Activated CD8-positive, alpha-beta memory T cell treated with anti-CD3 and anti-CD28 coated beads for 36 hours (primary cell): Measurements from ENCODE around the gene CSE1L. TPM values are rescaled to one million over a fixed set of nuclear protein-coding genes. Genes with fewer than 3 reads are reported as not detected.
"Not testable (repeated sequence)": the region's sequence is repeated elsewhere in the genome, so short reads cannot be mapped to it uniquely, and the experiment has no call there.

Source experiments
- CTCF ChIA-PET: fragments of 350-600 bp; sonication (Branson Sonifier 250); formaldehyde crosslinking; loops from one replicate; lab custom pipeline; 2021; ENCODE audit warnings: antibody characterized with exemption; lab: Charles Lee
- POLR2A ChIA-PET: fragments of 350-600 bp; sonication (Branson Sonifier 250); formaldehyde crosslinking; loops from one replicate; lab custom pipeline; 2021; ENCODE audit warnings: antibody characterized with exemption; lab: Charles Lee
- total RNA-seq, 2 experiments: library from RNA; stranded (reverse); gene quantifications; one replicate each; pipeline ENCODE4 v1.2.3, GENCODE V29; 2021

CSE1L gene, protein sequence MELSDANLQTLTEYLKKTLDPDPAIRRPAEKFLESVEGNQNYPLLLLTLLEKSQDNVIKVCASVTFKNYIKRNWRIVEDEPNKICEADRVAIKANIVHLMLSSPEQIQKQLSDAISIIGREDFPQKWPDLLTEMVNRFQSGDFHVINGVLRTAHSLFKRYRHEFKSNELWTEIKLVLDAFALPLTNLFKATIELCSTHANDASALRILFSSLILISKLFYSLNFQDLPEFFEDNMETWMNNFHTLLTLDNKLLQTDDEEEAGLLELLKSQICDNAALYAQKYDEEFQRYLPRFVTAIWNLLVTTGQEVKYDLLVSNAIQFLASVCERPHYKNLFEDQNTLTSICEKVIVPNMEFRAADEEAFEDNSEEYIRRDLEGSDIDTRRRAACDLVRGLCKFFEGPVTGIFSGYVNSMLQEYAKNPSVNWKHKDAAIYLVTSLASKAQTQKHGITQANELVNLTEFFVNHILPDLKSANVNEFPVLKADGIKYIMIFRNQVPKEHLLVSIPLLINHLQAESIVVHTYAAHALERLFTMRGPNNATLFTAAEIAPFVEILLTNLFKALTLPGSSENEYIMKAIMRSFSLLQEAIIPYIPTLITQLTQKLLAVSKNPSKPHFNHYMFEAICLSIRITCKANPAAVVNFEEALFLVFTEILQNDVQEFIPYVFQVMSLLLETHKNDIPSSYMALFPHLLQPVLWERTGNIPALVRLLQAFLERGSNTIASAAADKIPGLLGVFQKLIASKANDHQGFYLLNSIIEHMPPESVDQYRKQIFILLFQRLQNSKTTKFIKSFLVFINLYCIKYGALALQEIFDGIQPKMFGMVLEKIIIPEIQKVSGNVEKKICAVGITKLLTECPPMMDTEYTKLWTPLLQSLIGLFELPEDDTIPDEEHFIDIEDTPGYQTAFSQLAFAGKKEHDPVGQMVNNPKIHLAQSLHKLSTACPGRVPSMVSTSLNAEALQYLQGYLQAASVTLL
- 100 to 1,000 TPM; 168 to 171 TPM for total RNA-seq

DNA sequence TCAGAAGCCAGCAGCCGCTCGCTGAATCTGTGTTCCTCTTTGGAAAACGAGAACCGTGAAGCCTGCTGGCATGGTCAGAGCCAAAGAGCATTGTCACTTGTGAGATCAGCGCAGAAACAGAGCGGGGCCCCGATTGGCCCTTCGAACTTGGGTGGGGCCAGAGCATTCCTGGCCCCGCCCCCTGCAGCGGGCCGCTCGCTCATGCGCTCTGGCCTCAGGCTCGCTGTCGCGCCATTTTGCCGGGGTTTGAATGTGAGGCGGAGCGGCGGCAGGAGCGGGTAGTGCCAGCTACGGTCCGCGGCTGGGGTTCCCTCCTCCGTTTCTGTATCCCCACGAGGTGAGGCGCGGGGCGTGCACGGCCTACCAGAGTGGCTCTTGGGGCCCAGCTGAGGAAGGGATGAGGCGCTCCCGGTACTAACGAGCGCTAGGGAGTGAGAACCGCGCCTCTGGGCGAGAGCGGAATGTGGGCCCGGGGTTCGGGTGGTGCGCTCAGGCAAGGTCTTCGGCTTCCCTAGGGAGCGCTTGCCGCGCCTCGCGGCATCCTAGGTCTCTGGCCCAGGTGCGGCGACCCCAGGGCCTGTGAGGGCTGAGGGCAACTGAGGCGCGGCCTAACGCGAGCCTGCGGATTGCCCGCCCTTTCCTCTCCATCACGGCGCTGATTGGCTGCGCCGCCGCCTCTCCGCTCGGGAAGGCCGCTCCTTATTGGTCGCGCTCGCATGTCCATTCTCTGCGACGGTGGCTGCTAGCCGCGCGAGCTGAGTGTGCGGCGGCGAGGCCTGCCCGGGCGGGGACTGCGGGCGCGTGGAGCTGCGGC lies at the start of gene CSE1L:
Gene CSE1L, plus strand, starts transcription at position 226 of the 814 bp plus-strand sequence. CDS start 12,152 bp downstream, outside the sequence.
- POLR2A ChIA-PET: interaction anchor here (0.7 to 2.0 kb wide), 8 partner anchors 8 to 231 kb away, joined by 3 to 8 read pairs (median 4); partner anchors contain the start of genes PREX1 and ZNFX1
- CTCF ChIA-PET: interaction anchor here (1.0 to 1.3 kb wide), 2 partner anchors 9 to 13 kb away, joined by 3 to 4 read pairs; no protein-coding TSS in a partner anchor

DNA sequence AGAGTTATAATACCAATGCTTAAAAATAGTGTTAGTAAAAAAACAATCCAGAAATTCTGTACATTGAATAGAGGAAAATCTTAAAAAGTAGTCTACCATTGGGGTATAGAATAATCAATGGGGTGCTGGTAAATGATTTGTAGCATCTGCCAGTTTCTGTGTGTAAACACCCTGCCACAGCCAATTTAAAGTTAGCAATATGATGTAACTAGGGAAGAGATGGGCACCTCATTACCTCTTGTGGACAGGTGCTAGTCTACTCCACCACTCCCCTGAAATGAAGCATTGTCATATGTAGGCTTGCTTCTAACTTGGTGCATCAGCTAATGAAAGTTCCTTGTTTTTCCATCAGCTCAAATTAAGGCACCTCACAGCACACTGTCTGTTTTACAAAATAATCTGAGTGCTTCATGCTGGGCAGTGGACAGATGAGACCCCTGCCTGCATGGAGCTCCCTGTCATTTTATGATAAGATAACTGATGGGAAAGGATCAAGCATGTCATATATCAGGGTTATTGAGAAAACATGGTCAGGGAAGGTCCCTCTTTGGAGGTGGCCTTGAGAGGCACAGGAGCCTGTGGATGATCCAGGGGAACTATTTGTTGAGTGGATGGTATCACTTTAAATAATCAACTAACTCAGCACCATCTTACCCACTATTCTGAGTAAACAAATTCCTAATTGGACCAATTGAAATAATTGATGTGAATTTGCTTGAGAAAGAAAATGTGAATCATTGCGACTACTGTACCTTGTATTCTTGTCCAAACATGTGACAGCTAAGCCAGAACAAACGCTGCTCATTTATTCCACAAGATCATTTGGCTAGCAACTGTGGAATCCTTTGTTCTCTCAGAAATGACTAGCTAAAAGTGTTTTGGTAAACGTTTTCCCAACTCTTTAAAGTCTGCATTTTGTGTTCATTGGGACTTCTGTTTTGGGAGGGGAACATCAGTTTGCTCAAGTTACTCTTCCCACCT lies 45.9 kb upstream of the CSE1L start:
- POLR2A ChIA-PET: no interaction called here
- CTCF ChIA-PET: no interaction called here

DNA sequence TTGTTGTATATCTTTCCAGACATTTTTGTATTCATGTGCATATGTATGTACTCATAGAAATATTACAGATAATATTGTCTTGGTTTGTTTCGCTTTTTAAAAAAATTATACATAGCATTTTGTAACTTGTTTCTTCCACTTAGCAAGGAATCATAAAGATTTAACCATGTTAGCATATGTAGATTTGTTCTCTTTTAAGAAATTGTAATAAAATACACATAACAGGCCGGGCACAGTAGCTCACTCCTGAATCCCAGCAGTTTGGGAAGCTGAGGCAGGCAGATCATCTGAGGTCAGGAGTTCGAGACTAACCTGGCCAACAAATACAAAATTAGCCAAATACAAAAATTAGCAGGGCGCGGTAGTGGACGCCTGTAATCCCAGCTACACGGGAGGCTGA lies 44.4 kb upstream of the CSE1L start:
- POLR2A ChIA-PET: no interaction called here
- CTCF ChIA-PET: interaction anchor here (0.6 kb wide), 1 partner anchor 85 kb away, joined by 3 read pairs; no protein-coding TSS in a partner anchor

DNA sequence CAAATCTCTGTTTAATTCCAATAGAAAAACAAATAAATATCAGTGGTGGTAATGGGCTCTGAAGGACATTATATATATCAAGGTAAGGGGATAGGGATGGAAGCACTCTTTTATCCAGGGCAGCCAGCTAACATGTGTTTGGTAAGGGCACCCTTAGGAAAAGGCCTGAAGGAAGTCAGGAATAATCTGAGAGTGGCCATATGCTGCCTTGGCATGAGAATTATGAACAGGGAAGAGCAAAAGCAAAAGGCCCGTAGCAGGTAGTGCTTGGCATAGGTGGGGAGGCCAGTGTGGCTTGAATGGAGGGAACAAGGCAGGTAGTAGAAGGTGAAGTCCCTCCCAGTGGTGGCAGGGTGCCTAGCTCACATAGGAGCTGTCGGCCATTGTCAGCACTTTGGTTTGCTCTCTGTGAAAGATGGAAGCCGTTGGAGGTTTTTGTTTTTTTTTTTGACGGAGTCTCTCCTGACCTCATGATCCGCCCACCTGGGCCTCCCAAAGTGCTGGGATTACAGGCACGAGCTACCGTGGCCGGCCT lies 39.6 kb upstream of the CSE1L start:
- ChIA-PET POLR2A (no interaction called here), CTCF (no interaction called here)

DNA sequence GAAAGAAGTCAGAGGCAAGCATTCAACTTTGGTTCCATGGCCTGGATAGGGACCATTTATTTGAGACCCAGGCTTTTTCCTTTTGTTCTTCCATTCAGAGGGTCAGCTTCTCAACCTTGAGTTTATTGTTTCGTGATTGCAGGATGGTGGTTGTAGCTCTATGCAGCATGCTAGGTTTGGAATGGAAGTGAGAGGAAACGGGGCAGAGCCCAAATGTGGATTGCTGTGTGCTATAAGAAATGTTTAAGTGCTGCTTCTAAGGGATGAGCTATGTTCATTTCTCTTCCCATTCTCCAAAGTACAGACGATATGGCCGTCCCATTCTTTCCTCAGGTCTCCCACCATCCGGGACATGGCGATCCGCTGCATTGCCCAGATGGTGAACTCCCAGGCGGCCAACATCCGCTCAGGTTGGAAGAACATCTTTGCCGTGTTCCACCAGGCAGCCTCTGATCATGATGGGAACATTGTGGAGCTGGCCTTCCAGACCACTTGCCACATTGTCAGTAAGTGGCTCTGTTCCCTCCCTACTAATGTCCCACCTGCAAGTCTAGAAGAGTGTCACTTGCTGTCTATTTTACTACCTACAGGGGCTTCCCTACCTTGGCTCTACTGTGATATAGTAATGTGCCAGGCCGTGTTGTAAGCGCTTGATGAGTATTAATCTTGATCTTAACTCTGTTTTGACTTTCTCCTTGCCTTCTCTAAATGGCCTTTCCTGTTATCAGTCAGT lies 36.0 kb upstream of the CSE1L start:
- CTCF ChIA-PET: no interaction called here

DNA sequence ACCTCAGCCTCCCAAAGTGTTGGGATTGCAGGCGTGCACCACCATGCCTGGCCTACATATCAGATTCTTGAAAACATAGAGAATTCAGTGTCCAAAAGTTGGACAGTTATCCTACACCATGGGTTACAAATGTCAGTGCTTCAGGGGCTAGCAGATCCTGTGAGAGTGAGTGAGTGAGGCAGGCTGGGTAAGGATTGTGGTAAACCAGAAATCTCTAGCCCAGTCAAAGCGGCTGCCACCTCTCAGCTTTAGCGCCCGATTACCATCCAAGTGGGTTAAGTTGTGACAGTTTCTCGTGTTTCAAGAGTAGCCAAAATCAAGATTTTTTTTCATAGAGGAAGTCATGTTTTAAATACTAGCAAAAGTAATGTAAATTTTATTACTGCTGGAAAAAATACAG lies 21.9 kb upstream of the CSE1L start:
- ChIA-PET CTCF (no interaction called here), POLR2A (no interaction called here)

More for the DNA sequence above, 36.0 kb upstream of the CSE1L start:
- POLR2A ChIA-PET: no interaction called here

DNA sequence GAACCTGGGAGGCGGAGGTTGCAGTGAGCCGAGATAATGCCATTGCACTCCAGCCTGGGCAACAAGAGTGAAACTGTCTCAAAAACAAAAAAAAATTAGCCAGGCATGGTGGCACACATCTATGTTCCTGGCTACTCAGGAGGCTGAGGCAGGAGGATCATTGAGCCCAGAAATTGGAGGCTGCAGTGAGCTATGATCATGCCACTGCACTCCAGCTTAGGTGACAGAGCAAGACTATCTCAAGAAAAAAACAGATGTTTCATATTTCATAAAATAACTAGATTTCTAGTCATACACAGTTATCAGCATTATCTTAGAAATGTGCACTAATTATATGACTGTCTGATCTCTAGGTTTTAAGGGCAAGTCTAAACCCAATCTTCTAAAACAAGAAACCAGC lies 17.9 kb upstream of the CSE1L start:
- CTCF ChIA-PET, POLR2A ChIA-PET: not testable (repeated sequence)

DNA sequence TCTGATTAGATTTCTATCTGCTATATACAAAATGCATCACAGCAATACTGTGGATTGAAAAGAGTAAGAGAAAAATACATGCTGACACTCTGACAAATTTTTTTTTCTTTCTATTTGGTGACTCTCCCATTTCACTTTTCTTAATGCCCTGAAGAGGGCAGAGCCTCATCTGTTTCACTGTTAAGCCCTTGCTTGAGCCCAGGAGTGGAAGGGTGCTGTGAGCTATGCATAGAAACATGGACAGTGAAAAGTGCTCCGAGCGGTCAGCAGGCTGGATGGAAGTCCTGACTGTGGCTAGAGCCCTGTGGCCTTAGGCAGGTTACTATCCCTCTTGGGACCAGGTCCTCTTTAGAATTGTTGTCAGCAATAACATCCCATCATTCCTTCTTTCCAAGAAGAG lies 17.4 kb upstream of the CSE1L start:
- ChIA-PET CTCF (no interaction called here), POLR2A (no interaction called here)

DNA sequence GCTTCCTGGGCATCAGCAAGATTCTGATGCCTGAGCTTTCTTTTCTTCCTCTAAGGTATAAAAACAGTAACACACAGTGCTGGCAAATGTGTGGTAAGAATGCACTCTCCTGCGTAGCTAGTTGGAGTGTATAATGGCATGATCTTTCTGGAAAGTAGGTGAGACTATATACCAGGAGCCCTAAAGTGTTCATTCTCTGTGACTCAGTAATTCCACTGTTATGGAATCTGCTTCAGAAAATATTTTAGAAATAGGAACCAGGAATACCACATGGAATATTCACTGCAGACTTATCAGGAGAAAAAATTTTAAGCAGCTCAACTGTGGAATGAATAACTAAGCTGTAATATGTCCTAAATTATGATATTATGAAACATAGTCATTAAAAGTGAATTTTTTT lies 16.9 kb upstream of the CSE1L start:
- ChIA-PET CTCF (no interaction called here), POLR2A (no interaction called here)

DNA sequence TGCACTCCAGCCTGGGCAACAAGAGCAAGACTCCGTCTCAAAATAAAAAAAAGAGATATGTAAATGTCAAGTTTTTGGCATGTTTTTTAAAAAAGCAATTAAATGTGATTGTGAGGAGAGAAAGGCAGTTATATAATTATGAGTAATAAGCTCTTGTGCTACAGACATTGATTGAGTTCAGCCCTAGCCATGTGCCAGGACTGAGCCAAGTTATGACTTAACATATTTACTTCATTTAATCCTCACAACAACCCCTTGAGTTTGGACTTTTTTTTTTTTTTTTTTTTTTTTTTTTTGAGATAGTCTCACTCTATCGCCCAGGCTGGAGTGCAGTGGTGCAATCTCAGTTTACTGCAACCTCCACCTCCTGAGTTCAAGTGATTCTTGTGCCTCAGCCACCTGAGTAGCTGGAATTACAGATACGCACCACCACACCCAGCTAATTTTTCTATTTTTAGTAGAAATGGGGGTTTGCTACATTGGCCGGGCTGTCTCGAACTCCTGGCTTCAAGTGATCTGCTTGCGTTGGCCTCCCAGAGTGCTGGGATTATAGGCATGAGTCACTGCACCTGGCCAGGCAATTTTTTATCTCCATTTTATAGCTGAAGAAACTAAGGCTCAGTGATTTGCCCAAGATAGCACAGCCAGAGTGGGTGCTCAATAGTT lies 15.0 kb upstream of the CSE1L start:
- POLR2A ChIA-PET: interaction anchor here (0.7 kb wide), 1 partner anchor 12 kb away, joined by 16 read pairs; no protein-coding TSS in a partner anchor

DNA sequence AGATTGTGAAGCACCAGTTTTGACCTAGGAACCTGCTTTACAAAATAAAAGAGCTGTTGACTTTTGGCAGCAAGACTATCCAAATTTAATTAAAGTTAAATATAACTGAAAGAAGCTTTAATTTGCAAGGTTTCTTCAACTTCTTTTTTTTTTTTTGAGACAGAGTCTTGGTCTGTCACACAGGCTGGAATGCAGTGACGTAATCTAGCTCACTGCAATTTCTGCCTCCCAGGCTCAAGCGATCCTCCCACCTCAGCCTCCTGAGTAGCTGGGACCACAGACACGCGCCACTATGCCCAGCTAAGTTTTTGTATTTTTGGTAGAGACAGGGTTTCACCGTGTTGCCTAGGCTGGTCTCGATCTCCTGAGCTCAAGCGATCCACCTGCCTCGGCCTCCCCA lies 13.7 kb upstream of the CSE1L start:
- ChIA-PET POLR2A (no interaction called here), CTCF (no interaction called here)

More for the DNA sequence above, 15.0 kb upstream of the CSE1L start:
- CTCF ChIA-PET: no interaction called here

DNA sequence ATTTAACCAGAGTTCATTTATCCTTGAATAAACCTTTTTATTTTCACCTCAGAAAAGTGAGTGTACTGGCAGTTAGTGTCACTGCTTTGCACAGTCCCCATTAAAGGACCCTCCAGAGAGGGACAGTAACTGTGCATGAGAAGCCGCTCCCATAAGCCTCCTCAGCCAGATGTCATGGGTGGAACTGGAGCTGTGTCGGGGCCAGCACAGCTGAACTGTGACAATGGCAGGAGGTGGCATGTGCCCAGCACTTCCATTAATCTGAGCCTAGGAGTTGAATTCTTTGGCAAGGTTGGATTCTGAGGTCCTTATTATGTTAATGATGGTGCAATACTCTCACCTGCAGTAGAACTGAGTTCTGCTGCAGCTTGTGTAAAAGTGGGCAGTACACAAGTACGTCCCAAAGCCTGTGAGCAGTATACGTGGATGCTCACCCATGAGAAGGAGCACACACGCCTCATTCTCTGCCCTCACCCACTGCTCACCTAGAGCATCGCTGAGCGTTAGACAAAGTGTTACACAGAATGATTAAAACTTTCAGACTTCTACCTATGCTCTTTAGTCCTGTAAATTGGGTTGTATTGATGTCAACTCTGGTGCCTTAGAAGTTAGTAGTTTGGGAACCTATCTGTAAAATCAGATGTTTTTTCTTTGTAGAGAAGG lies 11.9 kb upstream of the CSE1L start:
- ChIA-PET POLR2A (no interaction called here), CTCF (no interaction called here)

DNA sequence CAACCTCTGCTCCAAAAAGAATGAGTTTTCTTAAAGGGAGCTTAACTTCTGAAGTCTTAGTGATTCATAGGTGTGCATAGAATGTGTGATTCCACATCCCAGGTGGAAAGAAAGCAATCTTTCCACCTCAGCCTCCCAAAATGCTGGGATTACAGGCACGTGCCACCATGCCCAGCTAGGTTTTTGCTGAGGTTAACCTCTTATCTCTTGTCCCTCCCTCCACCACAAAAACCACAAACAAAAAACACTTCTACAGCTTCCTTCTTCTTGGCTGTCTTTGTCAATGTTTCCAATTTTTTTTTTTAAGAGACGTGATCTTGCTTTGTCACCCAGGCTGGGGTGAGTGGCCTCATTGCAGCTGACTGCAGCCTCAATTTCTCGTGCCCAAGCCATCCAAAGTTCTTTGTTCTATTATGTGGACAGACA lies 8.1 kb upstream of the CSE1L start:
- CTCF ChIA-PET: no interaction called here
- POLR2A ChIA-PET: interaction anchor here (0.6 to 1.2 kb wide), 3 partner anchors 8 to 117 kb away, joined by 3 to 8 read pairs (median 3); partner anchors contain the start of gene CSE1L

DNA sequence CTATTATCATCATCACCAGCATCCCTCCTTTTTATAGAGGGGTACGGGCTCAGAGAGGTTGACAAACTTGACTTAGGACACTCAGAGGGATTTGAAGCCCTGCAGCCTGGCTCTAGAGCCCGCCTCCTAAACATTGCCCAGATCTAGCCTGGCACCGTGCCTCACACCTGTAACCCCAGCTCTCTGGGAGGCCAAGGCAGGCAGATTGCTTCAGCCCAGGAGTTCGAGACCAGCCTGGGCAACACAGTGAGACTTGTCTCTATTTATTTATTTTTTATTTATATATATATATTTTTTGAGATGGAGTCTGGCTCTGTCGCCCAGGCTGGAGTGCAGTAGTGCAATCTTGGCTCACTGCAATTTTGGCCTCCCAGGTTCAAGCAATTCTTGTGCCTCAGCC lies 6.3 kb upstream of the CSE1L start:
- ChIA-PET POLR2A (no interaction called here), CTCF (no interaction called here)

DNA sequence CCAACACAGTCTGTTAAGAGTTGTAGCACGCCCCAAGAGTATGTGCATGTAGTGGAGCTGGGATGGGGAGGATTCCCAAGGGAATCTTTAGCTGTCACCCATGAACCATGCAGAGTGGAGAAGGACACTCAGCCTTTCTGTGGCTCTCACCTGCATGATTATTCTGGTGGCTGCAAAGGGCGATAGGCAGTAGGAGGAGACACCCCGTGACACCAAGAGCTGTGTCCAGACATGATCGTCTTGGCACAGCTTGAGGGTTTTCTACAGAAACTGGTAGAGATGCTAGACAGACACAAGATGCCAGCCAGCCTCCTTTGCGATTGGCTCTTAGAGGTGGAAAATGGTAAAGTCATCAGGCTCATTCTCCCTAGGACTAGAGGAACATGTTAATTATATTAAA lies 3.1 kb upstream of the CSE1L start:
- CTCF ChIA-PET: no interaction called here
- POLR2A ChIA-PET: interaction anchor here (0.6 kb wide), 1 partner anchor 12 kb away, joined by 16 read pairs; no protein-coding TSS in a partner anchor
